ENCODE results near the gene ZBTB20.

- peak; percentile 8 for TF ChIP-seq TAF1 (conservative IDR thresholded peaks at IDR 0.05)
- TF ChIP-seq CTCF (IDR thresholded peaks at IDR 0.05; ENCODE audit: low read depth, low read length, missing input control): no peak
- TF ChIP-seq, protein P1, sequence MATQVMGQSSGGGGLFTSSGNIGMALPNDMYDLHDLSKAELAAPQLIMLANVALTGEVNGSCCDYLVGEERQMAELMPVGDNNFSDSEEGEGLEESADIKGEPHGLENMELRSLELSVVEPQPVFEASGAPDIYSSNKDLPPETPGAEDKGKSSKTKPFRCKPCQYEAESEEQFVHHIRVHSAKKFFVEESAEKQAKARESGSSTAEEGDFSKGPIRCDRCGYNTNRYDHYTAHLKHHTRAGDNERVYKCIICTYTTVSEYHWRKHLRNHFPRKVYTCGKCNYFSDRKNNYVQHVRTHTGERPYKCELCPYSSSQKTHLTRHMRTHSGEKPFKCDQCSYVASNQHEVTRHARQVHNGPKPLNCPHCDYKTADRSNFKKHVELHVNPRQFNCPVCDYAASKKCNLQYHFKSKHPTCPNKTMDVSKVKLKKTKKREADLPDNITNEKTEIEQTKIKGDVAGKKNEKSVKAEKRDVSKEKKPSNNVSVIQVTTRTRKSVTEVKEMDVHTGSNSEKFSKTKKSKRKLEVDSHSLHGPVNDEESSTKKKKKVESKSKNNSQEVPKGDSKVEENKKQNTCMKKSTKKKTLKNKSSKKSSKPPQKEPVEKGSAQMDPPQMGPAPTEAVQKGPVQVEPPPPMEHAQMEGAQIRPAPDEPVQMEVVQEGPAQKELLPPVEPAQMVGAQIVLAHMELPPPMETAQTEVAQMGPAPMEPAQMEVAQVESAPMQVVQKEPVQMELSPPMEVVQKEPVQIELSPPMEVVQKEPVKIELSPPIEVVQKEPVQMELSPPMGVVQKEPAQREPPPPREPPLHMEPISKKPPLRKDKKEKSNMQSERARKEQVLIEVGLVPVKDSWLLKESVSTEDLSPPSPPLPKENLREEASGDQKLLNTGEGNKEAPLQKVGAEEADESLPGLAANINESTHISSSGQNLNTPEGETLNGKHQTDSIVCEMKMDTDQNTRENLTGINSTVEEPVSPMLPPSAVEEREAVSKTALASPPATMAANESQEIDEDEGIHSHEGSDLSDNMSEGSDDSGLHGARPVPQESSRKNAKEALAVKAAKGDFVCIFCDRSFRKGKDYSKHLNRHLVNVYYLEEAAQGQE (IDR thresholded peaks at IDR 0.05): peak; percentile 14
- no peak for TF ChIP-seq RAD21 (IDR thresholded peaks at IDR 0.05)
- TF ChIP-seq, protein P2, sequence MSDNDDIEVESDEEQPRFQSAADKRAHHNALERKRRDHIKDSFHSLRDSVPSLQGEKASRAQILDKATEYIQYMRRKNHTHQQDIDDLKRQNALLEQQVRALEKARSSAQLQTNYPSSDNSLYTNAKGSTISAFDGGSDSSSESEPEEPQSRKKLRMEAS (IDR thresholded peaks at IDR 0.05): no peak
- TF ChIP-seq, protein P3, sequence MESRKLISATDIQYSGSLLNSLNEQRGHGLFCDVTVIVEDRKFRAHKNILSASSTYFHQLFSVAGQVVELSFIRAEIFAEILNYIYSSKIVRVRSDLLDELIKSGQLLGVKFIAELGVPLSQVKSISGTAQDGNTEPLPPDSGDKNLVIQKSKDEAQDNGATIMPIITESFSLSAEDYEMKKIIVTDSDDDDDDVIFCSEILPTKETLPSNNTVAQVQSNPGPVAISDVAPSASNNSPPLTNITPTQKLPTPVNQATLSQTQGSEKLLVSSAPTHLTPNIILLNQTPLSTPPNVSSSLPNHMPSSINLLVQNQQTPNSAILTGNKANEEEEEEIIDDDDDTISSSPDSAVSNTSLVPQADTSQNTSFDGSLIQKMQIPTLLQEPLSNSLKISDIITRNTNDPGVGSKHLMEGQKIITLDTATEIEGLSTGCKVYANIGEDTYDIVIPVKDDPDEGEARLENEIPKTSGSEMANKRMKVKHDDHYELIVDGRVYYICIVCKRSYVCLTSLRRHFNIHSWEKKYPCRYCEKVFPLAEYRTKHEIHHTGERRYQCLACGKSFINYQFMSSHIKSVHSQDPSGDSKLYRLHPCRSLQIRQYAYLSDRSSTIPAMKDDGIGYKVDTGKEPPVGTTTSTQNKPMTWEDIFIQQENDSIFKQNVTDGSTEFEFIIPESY (IDR thresholded peaks at IDR 0.05): no peak
- TF ChIP-seq ATF3 (IDR thresholded peaks at IDR 0.05): no peak
Measured at GRCh38 chr3:114892131-114892879, 254.8 kb downstream of the ZBTB20 start.

Measured in liver (tissue), 3 donors.